Hypothalamus (tissue), 51 donors: ENCODE data around the gene KRTAP10-7.
"Not testable (repeated sequence)": the region's sequence is repeated elsewhere in the genome, so short reads cannot be mapped to it uniquely, and the experiment has no call there.

Experiments used
- DNase-seq, 51 donors: peaks; one replicate each; lab custom pipeline; 2025; lab: John Stamatoyannopoulos, UW

KRTAP10-7 gene

GRCh38 chr21:44589586-44590305 lies 10.7 kb upstream of the KRTAP10-7 start:
- no peak for DNase-seq

- DNase-seq: no peak
These were observed 10.1 kb upstream of the KRTAP10-7 start for GRCh38 chr21:44590311-44590721.

- DNase-seq: not testable (repeated sequence)
These were observed 9.2 kb upstream of the KRTAP10-7 start for GRCh38 chr21:44590897-44591800.

- DNase-seq: not testable (repeated sequence)
These were observed 8.6 kb upstream of the KRTAP10-7 start for GRCh38 chr21:44591801-44592130.

- DNase-seq: no peak
These were observed 7.7 kb upstream of the KRTAP10-7 start, which contains the start of gene KRTAP10-6 for GRCh38 chr21:44592446-44593311. Gene KRTAP10-6, minus strand, starts transcription at chr21:44592505. Its CDS starts 21 bp downstream, at chr21:44592484.

GRCh38 chr21:44593598-44594405 lies 6.6 kb upstream of the KRTAP10-7 start:
- DNase-seq: no peak

- no peak for DNase-seq
These were observed 5.9 kb upstream of the KRTAP10-7 start for GRCh38 chr21:44594406-44594916.

GRCh38 chr21:44595524-44595923 lies 4.9 kb upstream of the KRTAP10-7 start:
- no peak for DNase-seq

GRCh38 chr21:44596068-44596725 lies 4.2 kb upstream of the KRTAP10-7 start:
- no peak for DNase-seq

GRCh38 chr21:44598061-44598460 lies 2.3 kb upstream of the KRTAP10-7 start:
- DNase-seq: no peak

GRCh38 chr21:44599264-44600029 lies 950 bp upstream of the KRTAP10-7 start:
- no peak for DNase-seq

GRCh38 chr21:44601091-44601490 lies 694 bp downstream of the KRTAP10-7 start:
- not testable (repeated sequence) for DNase-seq

- DNase-seq: no peak
These were observed 1.4 kb downstream of the KRTAP10-7 start for GRCh38 chr21:44601596-44602462.

GRCh38 chr21:44602463-44602850 lies 2.1 kb downstream of the KRTAP10-7 start:
- no peak for DNase-seq

- DNase-seq: no peak
These were observed 2.9 kb downstream of the KRTAP10-7 start for GRCh38 chr21:44603109-44603875.

- DNase-seq: no peak
These were observed 3.5 kb downstream of the KRTAP10-7 start for GRCh38 chr21:44603911-44604310.

- DNase-seq: no peak
These were observed 6.1 kb downstream of the KRTAP10-7 start for GRCh38 chr21:44606495-44606894.
